NT2/D1 (cell line): ENCODE measurements around the gene SMIM1.
"Not testable (repeated sequence)": the region's sequence is repeated elsewhere in the genome, so short reads cannot be mapped to it uniquely, and the experiment has no call there.

ENCODE experiments used
- YY1 ChIP-seq: IDR thresholded peaks from 2 replicates; pipeline ENCODE4 v1.6.1; 2011; ENCODE audit not compliant: insufficient read length, insufficient read depth
- ZNF274 ChIP-seq: IDR thresholded peaks from 2 replicates; pipeline ENCODE4 v1.6.1; 2011; ENCODE audit warnings: mild to moderate bottlenecking, low read depth, low read length

DNA sequence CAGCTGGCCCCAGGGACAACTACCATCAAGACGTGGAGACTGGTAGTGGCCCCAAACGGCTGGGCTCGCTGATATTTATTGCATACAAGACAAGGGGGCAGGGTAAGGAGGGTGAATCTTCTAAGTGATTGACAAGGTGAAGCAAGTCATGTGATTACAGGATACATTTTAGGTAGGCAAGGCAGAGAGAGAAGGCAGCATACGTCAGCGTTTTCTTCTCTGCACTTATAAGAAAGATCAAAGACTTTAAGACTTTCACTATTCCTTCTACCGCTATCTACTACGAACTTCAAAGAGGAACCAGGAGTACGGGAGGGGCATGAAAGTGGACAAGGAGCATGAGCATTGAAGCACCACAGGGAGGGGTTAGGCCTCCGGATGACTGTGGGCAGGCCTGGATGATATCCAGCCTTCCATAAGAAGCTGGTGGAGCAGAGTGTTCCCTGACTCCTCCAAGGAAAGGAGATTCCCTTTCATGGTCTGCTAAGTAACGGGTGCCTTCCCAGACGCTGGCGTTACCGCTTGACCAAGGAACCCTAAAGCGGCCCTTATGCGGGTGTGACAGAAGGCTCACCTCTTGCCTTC, 24.1 kb upstream of the SMIM1 start:
- TF ChIP-seq ZNF274, YY1: not testable (repeated sequence)
